ENCODE measurements around the gene OOSP3. TPM values are rescaled to one million over a fixed set of nuclear protein-coding genes. Genes with fewer than 3 reads are reported as not detected.

OOSP3 gene
- total and polyA plus RNA-seq, 2 donors (not counting 3 experiments of a cell fraction or from before 2014, with no cell fraction given), result not detected

DNA sequence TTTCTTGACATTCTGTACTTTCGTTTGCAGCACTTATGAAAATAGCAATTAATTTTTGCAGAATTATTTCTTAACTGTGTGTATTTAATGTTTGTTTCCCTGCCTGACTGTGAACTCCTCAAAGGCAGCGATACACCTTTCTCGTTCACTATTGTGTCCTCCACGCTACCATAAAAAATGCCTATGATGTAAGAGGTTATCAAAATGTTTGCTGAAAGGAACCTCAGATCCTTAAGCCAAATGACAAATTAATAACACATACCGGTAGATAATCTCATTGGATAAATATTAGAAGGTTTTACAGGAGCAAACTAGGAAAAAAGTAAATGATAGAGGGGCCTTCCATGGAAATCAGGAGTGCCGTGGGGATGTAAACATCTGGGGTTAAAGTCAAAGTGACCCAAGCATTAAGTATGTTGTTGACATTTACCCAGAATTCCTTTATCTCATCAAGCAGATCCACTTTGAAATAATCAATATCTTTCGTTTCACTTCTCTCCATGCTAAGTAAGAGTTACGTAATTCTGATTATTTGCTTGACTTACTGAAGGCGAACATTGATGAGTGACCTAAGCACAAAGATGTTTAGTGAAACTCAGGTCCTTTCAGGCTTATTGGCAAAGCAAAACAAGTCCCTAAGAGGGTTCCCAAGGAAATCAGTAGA, 2.6 kb upstream of the OOSP3 start:
- Histone ChIP-seq H3K9me3 (replicated peaks; ENCODE audit: control insufficient read depth, insufficient read depth, low read length) (no peaks in the 10 kb centered on the region), H2AFZ (ENCODE audit: low read depth, low read length) (no peak overlapping the region), H3K4me3 (replicated peaks in 1 of 3; ENCODE audit: insufficient read depth in 1 of 3, low read depth in 1 of 3, low read length in 3 of 3) (no peak overlapping the region), H3K4me2 (ENCODE audit: insufficient read depth, low read length) (no peak overlapping the region), H3K36me3 (ENCODE audit: control insufficient read depth in 2 of 2, extremely low read depth in 1 of 2, insufficient read depth in 2 of 2, low read length in 2 of 2) (no peaks in the 10 kb centered on the region), H3K9ac (replicated peaks; ENCODE audit: extremely low read depth, insufficient read depth, low read length) (no peak overlapping the region), H3K79me2 (ENCODE audit: control insufficient read depth, insufficient read depth, low read length) (no peaks in the 10 kb centered on the region), H3K4me1 (ENCODE audit: control insufficient read depth, extremely low read depth, insufficient read depth, low read length) (no peaks in the 10 kb centered on the region), H3K27ac (ENCODE audit: insufficient read depth, low read depth, low read length) (no peak overlapping the region), H3K27me3 (ENCODE audit: control insufficient read depth in 2 of 2, insufficient read depth in 2 of 2, low read length in 2 of 2) (no peaks in the 10 kb centered on the region), H3K9me1 (replicated peaks; ENCODE audit: control insufficient read depth, extremely low read depth, insufficient read depth, low read length) (peaks cover 2% of the 10 kb centered on the region), H4K20me1 (replicated peaks; ENCODE audit: control insufficient read depth, extremely low read depth, insufficient read depth, low read length) (no peaks in the 10 kb centered on the region)
- FAIRE-seq, result no peak
- TF ChIP-seq JUN (IDR thresholded peaks at IDR 0.05; ENCODE audit: borderline replicate concordance, insufficient read depth, insufficient read length, low read depth) (no peak), POLR2A (IDR thresholded peaks at IDR 0.05; ENCODE audit: low read depth, low read length) (no peak), GATA2 (IDR thresholded peaks at IDR 0.05; ENCODE audit: insufficient read depth, insufficient read length, low read depth, low read length) (no peak), FOS (IDR thresholded peaks at IDR 0.05; ENCODE audit: borderline replicate concordance, insufficient read depth, low read length) (no peak), CTCF (IDR thresholded peaks at IDR 0.05; ENCODE audit: extremely low read depth in 1 of 2, insufficient read depth in 1 of 2, low read depth in 1 of 2, low read length in 2 of 2) (no peak)
- intact Hi-C loops (cut with micrococcal nuclease) (no loop called here), dilution Hi-C loops (cut with MboI; ENCODE audit: extremely low pct_ligation_motif_present, low sequenced_read_pairs) (no loop called here)
- ChIA-PET CTCF (no interaction called here), POLR2A (no interaction called here)
- BruUV-seq (replicated peaks), result no TSS peak
- DNase-seq (ENCODE audit: low read depth, low spot score), result no peak

- H3K4me1 ChIP-seq (ENCODE audit: control insufficient read depth, extremely low read depth, insufficient read depth, low read length), result no peaks in the 10 kb centered on the region
- H3K9me1 ChIP-seq (replicated peaks; ENCODE audit: control insufficient read depth, extremely low read depth, insufficient read depth, low read length), result peaks cover 2% of the 10 kb centered on the region
- no peaks in the 10 kb centered on the region for H4K20me1 ChIP-seq (replicated peaks; ENCODE audit: control insufficient read depth, extremely low read depth, insufficient read depth, low read length)
- no peaks in the 10 kb centered on the region for H3K9me3 ChIP-seq (replicated peaks; ENCODE audit: control insufficient read depth, insufficient read depth, low read length)
- H3K9ac ChIP-seq (replicated peaks; ENCODE audit: extremely low read depth, insufficient read depth, low read length), result no peak overlapping the region
- H3K79me2 ChIP-seq (ENCODE audit: control insufficient read depth, insufficient read depth, low read length), result no peaks in the 10 kb centered on the region
- FAIRE-seq (no peak), DNase-seq (ENCODE audit: low read depth, low spot score) (no peak)
- POLR2A ChIA-PET, result no interaction called here
- TF ChIP-seq POLR2A (IDR thresholded peaks at IDR 0.05; ENCODE audit: low read depth, low read length), result no peak
- no peak for TF ChIP-seq POLR2AphosphoS5 (IDR thresholded peaks at IDR 0.05; ENCODE audit: insufficient read depth, low read depth, low read length)
- TF ChIP-seq GATA2 (IDR thresholded peaks at IDR 0.05; ENCODE audit: insufficient read depth, insufficient read length, low read depth, low read length), result no peak
- TF ChIP-seq, protein P1, sequence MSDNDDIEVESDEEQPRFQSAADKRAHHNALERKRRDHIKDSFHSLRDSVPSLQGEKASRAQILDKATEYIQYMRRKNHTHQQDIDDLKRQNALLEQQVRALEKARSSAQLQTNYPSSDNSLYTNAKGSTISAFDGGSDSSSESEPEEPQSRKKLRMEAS (IDR thresholded peaks at IDR 0.05; ENCODE audit: insufficient read depth, insufficient read length), result no peak
- TF ChIP-seq MYC (IDR thresholded peaks at IDR 0.05; ENCODE audit: low read depth, low read length), result no peak
- TF ChIP-seq EZH2 (IDR thresholded peaks at IDR 0.05; ENCODE audit: borderline replicate concordance, low read depth, low read length, severe bottlenecking), result no peak
- no peak for TF ChIP-seq FOS (IDR thresholded peaks at IDR 0.05; ENCODE audit: borderline replicate concordance, insufficient read depth, low read length)
- no peak for TF ChIP-seq CTCF (IDR thresholded peaks at IDR 0.05; ENCODE audit: extremely low read depth in 1 of 2, insufficient read depth in 1 of 2, low read depth in 1 of 2, low read length in 2 of 2)
- no peak for TF ChIP-seq JUN (IDR thresholded peaks at IDR 0.05; ENCODE audit: borderline replicate concordance, insufficient read depth, insufficient read length, low read depth)
- BruUV-seq (replicated peaks), result no TSS peak
- intact Hi-C loops (cut with micrococcal nuclease), result no loop called here
- no peak overlapping the region for H3K27ac ChIP-seq (ENCODE audit: insufficient read depth, low read depth, low read length)
- no peak overlapping the region for H3K4me3 ChIP-seq (replicated peaks in 1 of 3; ENCODE audit: insufficient read depth in 1 of 3, low read depth in 1 of 3, low read length in 3 of 3)
- no peaks in the 10 kb centered on the region for H3K27me3 ChIP-seq (ENCODE audit: control insufficient read depth in 2 of 2, insufficient read depth in 2 of 2, low read length in 2 of 2)
- H3K4me2 ChIP-seq (ENCODE audit: insufficient read depth, low read length), result no peak overlapping the region
- CTCF ChIA-PET, result no interaction called here
- H3K36me3 ChIP-seq (ENCODE audit: control insufficient read depth in 2 of 2, extremely low read depth in 1 of 2, insufficient read depth in 2 of 2, low read length in 2 of 2), result no peaks in the 10 kb centered on the region
- H2AFZ ChIP-seq (ENCODE audit: low read depth, low read length), result no peak overlapping the region
- dilution Hi-C loops (cut with MboI; ENCODE audit: extremely low pct_ligation_motif_present, low sequenced_read_pairs), result no loop called here
These were observed 1.3 kb upstream of the OOSP3 start for GRCh38 chr11:59877325-59877724.

Measured in endothelial cell of umbilical vein (primary cell).